B cell (primary cell): ENCODE measurements around the gene SHQ1. TPM values are rescaled to one million over a fixed set of nuclear protein-coding genes. Genes with fewer than 3 reads are reported as not detected.

ENCODE experiments used
- ATAC-seq: fragments of 200-7000 bp; cut with Tn5 transposase; one replicate; pipeline ENCODE4 v1.10.0; 2021; ENCODE audit warnings: low read depth, mild to moderate bottlenecking, moderate number of reproducible peaks, moderate library complexity
- CTCF ChIA-PET: fragments of 350-600 bp; sonication (Branson Sonifier 250); formaldehyde crosslinking; loops from one replicate; lab custom pipeline; 2021; ENCODE audit warnings: antibody characterized with exemption, inconsistent platforms; lab: Charles Lee
- POLR2A ChIA-PET: fragments of 350-600 bp; sonication (Branson Sonifier 250); formaldehyde crosslinking; loops from one replicate; lab custom pipeline; 2021; ENCODE audit warnings: antibody characterized with exemption; lab: Charles Lee
- DNase-seq: peaks from one replicate; pipeline ENCODE4 v3.0.0; 2013
- H2AFZ ChIP-seq: 2 replicates; pipeline ENCODE4 v1.6.1; 2012; ENCODE audit warnings: mild to moderate bottlenecking, low read depth, low read length; ENCODE audit not compliant: insufficient read depth, poor library complexity, severe bottlenecking
- H3K27ac ChIP-seq, 2 donors: 1 replicate in 1 of 2; 2 replicates in 1 of 2; pipeline ENCODE4 v1.5.1; 2012 to 2013; ENCODE audit warnings: low read length in 2 of 2, mild to moderate bottlenecking in 2 of 2, moderate library complexity in 1 of 2
- H3K27me3 ChIP-seq, 4 experiments: fragments of 200-600 bp in 1 of 4; sonication (generic) in 1 of 4; replicated peaks in 1 of 4; 1 replicate in 2 of 4; 2 replicates in 2 of 4; pipeline versions ENCODE4 v1.6.1 to v1.7.0; 2013 to 2016; ENCODE audit warnings: low read length in 3 of 4, mild to moderate bottlenecking in 2 of 4, mixed read lengths in 1 of 4, moderate library complexity in 1 of 4; ENCODE audit not compliant: insufficient read depth in 4 of 4, control insufficient read depth in 3 of 4; ENCODE audit errors: control extremely low read depth in 1 of 4
- H3K36me3 ChIP-seq, 2 experiments: replicated peaks in 1 of 2; 1 replicate in 1 of 2; 2 replicates in 1 of 2; pipeline versions ENCODE4 v1.6.1 to v1.7.1; 2013; ENCODE audit warnings: low read length in 1 of 2; ENCODE audit not compliant: insufficient read depth in 2 of 2, control insufficient read depth in 1 of 2; ENCODE audit errors: control extremely low read depth in 1 of 2, extremely low read depth in 1 of 2
- H3K4me1 ChIP-seq, 2 donors: fragments of 200-600 bp in 1 of 2; sonication (generic) in 1 of 2; 1 replicate in 1 of 2; 2 replicates in 1 of 2; pipeline versions ENCODE4 v1.5.1 to v1.6.1; 2013 to 2017; ENCODE audit warnings: low read length in 2 of 2; ENCODE audit not compliant: control insufficient read depth in 2 of 2, insufficient read depth in 2 of 2
- H3K4me2 ChIP-seq: replicated peaks from 2 replicates; pipeline ENCODE3; 2012; ENCODE audit warnings: mild to moderate bottlenecking, low read depth, low read length; ENCODE audit not compliant: poor library complexity, severe bottlenecking
- H3K4me3 ChIP-seq, 5 experiments: fragments of 200-600 bp in 1 of 5; sonication (generic) in 1 of 5; 1 replicate in 3 of 5; 2 replicates in 2 of 5; pipeline versions ENCODE4 v1.5.1 to v1.7.0; 2011 to 2016; ENCODE audit warnings: low read length in 4 of 5, mild to moderate bottlenecking in 4 of 5, low read depth in 2 of 5, control low read depth in 1 of 5, moderate library complexity in 1 of 5; ENCODE audit not compliant: insufficient read depth in 1 of 5; ENCODE audit errors: control extremely low read depth in 1 of 5, extremely low read depth in 1 of 5
- H3K79me2 ChIP-seq: fragments of 200-600 bp; sonication (generic); one replicate; pipeline ENCODE4 v1.6.0; 2016; ENCODE audit warnings: low read length; ENCODE audit not compliant: control insufficient read depth, insufficient read depth
- H3K9ac ChIP-seq: fragments of 200-600 bp; sonication (generic); 2 replicates; pipeline ENCODE4 v1.6.1; 2017; ENCODE audit warnings: mild to moderate bottlenecking, low read length, moderate library complexity
- H3K9me3 ChIP-seq, 3 donors: one replicate each; pipeline versions ENCODE4 v1.6.1 to v1.7.1; 2013; ENCODE audit warnings: low read length in 2 of 3; ENCODE audit not compliant: control insufficient read depth in 2 of 3, insufficient read depth in 1 of 3; ENCODE audit errors: control extremely low read depth in 1 of 3
- H4K20me1 ChIP-seq: 2 replicates; pipeline ENCODE4 v1.6.0; 2012; ENCODE audit warnings: mild to moderate bottlenecking, low read length; ENCODE audit not compliant: insufficient read depth, control insufficient read depth, poor library complexity, severe bottlenecking
- H3K27ac Mint-ChIP-seq: one replicate; pipeline ENCODE4 v1.8.0; 2021; ENCODE audit warnings: mixed read lengths
- H3K27me3 Mint-ChIP-seq: one replicate; pipeline ENCODE4 v1.8.0; 2021; ENCODE audit warnings: mixed read lengths
- H3K4me1 Mint-ChIP-seq: one replicate; pipeline ENCODE4 v1.8.0; 2021; ENCODE audit warnings: mixed read lengths
- H3K4me3 Mint-ChIP-seq: one replicate; pipeline ENCODE4 v1.8.0; 2021; ENCODE audit warnings: mixed read lengths
- H3K9me3 Mint-ChIP-seq: one replicate; pipeline ENCODE4 v1.8.0; 2022; ENCODE audit warnings: mixed read lengths; ENCODE audit not compliant: insufficient read depth
- CTCF ChIP-seq: fragments of 200-600 bp; IDR thresholded peaks from one replicate; pipeline ENCODE4 v1.8.0; 2022; ENCODE audit warnings: antibody characterized with exemption, mild to moderate bottlenecking
- EZH2 ChIP-seq: IDR thresholded peaks from 2 replicates; pipeline ENCODE4 v1.6.1; 2012; ENCODE audit warnings: borderline replicate concordance, low read depth, mild to moderate bottlenecking, moderate library complexity, low read length; ENCODE audit not compliant: insufficient read depth, poor library complexity, severe bottlenecking
- WGBS: methylation state at CpG from one replicate; pipeline ENCODE4 v1.1.5; 2013; ENCODE audit warnings: missing lambda C conversion rate; ENCODE audit not compliant: insufficient coverage; 5-methylcytosine and 5-hydroxymethylcytosine counted together
- intact Hi-C: fragments of 100-400 bp; cut with micrococcal nuclease; formaldehyde crosslinking; loops from one replicate; pipeline ENCODE4 v1.10.0; 2022
- polyA plus RNA-seq: library from polyadenylated mRNA; depleted of rRNA; stranded (reverse); fragments of >200 nt; gene quantifications from 2 replicates; pipeline ENCODE4 v1.2.3, GENCODE V29; 2012
- total RNA-seq, 2 donors: library from RNA; stranded (reverse); fragments of 120-200 nt in 1 of 2; gene quantifications; 1 replicate in 1 of 2; 2 replicates in 1 of 2; pipeline versions ENCODE4 v1.2.3 to v1.2.4, GENCODE V29; 2013 to 2022

SHQ1 gene
- total and polyA plus RNA-seq, 2 donors (not counting 1 experiment from before 2014, with no cell fraction given) = 3.6 to 32.0 TPM

GRCh38 chr3:72763751-72764440, 84.3 kb downstream of the SHQ1 start:
- Histone ChIP-seq H3K27me3 (peaks cover 0 to 50% (median 17%) of the 10 kb centered on the region in 4 experiments), H3K4me2 (no peak overlapping the region), H3K9ac (no peak overlapping the region), H4K20me1 (peaks cover 17% of the 10 kb centered on the region), H2AFZ (no peak overlapping the region), H3K9me3 (no peaks in the 10 kb centered on the region), H3K36me3 (no peaks in the 10 kb centered on the region), H3K4me3 (no peak overlapping the region), H3K79me2 (no peaks in the 10 kb centered on the region), H3K4me1 (no peaks in the 10 kb centered on the region), H3K27ac (no peak overlapping the region)
- H3K4me3 Mint-ChIP-seq = no peak overlapping the region
- no peak for ATAC-seq
- no peak overlapping the region for H3K27ac Mint-ChIP-seq
- WGBS = 94% methylated on average over 6 of the region's 8 CpGs
- no peaks in the 10 kb centered on the region for H3K9me3 Mint-ChIP-seq
- peaks cover 2% of the 10 kb centered on the region for H3K4me1 Mint-ChIP-seq
- intact Hi-C loops = no loop called here
- DNase-seq = no peak
- CTCF ChIA-PET = no interaction called here
- peaks cover 44% of the 10 kb centered on the region for H3K27me3 Mint-ChIP-seq
- POLR2A ChIA-PET = no interaction called here
- TF ChIP-seq EZH2 (no peak), CTCF (no peak)

GRCh38 chr3:72761410-72761809, 86.8 kb downstream of the SHQ1 start:
- no peak for ATAC-seq
- peaks cover 14 to 17% of the 10 kb centered on the region in 2 donors for H3K4me1 ChIP-seq

More at GRCh38 chr3:72761410-72761809, 86.8 kb downstream of the SHQ1 start:
- Histone ChIP-seq H3K9ac (no peak overlapping the region), H3K4me2 (no peak overlapping the region), H3K27ac (no peak overlapping the region), H4K20me1 (peaks cover 24% of the 10 kb centered on the region), H3K79me2 (no peaks in the 10 kb centered on the region), H2AFZ (no peak overlapping the region), H3K36me3 (no peaks in the 10 kb centered on the region), H3K9me3 (no peaks in the 10 kb centered on the region), H3K4me3 (no peak overlapping the region), H3K27me3 (peaks cover 0 to 40% (median 18%) of the 10 kb centered on the region in 4 experiments)
- TF ChIP-seq EZH2 (no peak), CTCF (no peak)
- intact Hi-C loops = no loop called here
- POLR2A ChIA-PET = no interaction called here
- no CpG with 5 or more reads among the region's 3 CpGs for WGBS
- DNase-seq = no peak
- Mint-ChIP-seq H3K27ac (no peak overlapping the region), H3K27me3 (peaks cover 52% of the 10 kb centered on the region), H3K9me3 (no peaks in the 10 kb centered on the region), H3K4me3 (no peak overlapping the region), H3K4me1 (peaks cover 22% of the 10 kb centered on the region)
- CTCF ChIA-PET = no interaction called here
